HG02981 (cell line): ENCODE data around the gene CDC37L1.
"Not testable (repeated sequence)": the region's sequence is repeated elsewhere in the genome, so short reads cannot be mapped to it uniquely, and the experiment has no call there.

ENCODE experiments used
- ATAC-seq: cut with Tn5 transposase; IDR thresholded peaks from one replicate; pipeline ENCODE4 v1.9.1; 2021; ENCODE audit warnings: mild to moderate bottlenecking, moderate library complexity; ENCODE audit not compliant: unreplicated experiment

CDC37L1 gene

GRCh38 chr9:4746278-4747030 is 67.1 kb downstream of the CDC37L1 start:
- ATAC-seq = no peak

- no peak for ATAC-seq
Observed at GRCh38 chr9:4748612-4749011, 69.2 kb downstream of the CDC37L1 start.

- no peak for ATAC-seq
Observed at GRCh38 chr9:4750023-4750673, 70.8 kb downstream of the CDC37L1 start.

GRCh38 chr9:4754530-4754929 is 75.2 kb downstream of the CDC37L1 start:
- ATAC-seq = not testable (repeated sequence)

GRCh38 chr9:4755026-4755609 is 75.7 kb downstream of the CDC37L1 start:
- no peak for ATAC-seq

- ATAC-seq = no peak
Observed at GRCh38 chr9:4756420-4756819, 77.1 kb downstream of the CDC37L1 start.
